Hepatocyte (in vitro differentiated cells): ENCODE results near the gene GLIS2.

Experiments
- EZH2 ChIP-seq: fragments of 200-600 bp; sonication (generic); IDR thresholded peaks from 2 replicates; pipeline ENCODE4 v1.6.1; 2016; ENCODE audit warnings: antibody characterized with exemption, mild to moderate bottlenecking, borderline replicate concordance
- TF ChIP-seq, protein P1 (sequence below): fragments of 200-600 bp; sonication (generic); IDR thresholded peaks from 2 replicates; pipeline ENCODE4 v1.5.1; 2016; ENCODE audit warnings: antibody characterized with exemption, mild to moderate bottlenecking; ENCODE audit not compliant: poor library complexity

DNA sequence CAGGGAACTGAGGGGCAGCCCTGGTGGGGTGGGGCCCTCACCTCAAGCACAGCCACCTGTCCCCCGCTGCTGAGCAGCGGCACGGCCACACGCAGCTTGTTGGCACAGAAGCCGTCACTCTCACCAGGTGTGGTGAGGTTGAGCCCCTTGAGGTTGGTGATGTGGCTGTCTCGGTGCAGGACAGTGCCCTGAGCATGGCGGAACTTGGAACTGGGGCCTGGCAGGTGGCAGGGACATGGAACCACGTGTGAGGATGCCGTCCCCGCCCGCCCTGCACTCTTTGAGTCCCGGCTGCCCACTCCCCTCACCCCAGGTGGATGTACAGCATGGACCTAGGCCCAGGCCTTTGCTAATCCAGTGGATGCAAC, 46.1 kb downstream of the GLIS2 start:
- TF ChIP-seq, protein P1, sequence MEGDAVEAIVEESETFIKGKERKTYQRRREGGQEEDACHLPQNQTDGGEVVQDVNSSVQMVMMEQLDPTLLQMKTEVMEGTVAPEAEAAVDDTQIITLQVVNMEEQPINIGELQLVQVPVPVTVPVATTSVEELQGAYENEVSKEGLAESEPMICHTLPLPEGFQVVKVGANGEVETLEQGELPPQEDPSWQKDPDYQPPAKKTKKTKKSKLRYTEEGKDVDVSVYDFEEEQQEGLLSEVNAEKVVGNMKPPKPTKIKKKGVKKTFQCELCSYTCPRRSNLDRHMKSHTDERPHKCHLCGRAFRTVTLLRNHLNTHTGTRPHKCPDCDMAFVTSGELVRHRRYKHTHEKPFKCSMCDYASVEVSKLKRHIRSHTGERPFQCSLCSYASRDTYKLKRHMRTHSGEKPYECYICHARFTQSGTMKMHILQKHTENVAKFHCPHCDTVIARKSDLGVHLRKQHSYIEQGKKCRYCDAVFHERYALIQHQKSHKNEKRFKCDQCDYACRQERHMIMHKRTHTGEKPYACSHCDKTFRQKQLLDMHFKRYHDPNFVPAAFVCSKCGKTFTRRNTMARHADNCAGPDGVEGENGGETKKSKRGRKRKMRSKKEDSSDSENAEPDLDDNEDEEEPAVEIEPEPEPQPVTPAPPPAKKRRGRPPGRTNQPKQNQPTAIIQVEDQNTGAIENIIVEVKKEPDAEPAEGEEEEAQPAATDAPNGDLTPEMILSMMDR: no peak
- TF ChIP-seq EZH2: no peak
